Activated naive CD4-positive, alpha-beta T cell treated with anti-CD3 and anti-CD28 coated beads, Interleukin-2, amount 10 ng/mL, durations not matched to agents 7 days and 5 days (primary cell): ENCODE data around the gene ANO9.
A peak's percentile ranks its signal among the peaks of the same experiment; 100 is the strongest.
"Not testable (repeated sequence)": the region's sequence is repeated elsewhere in the genome, so short reads cannot be mapped to it uniquely, and the experiment has no call there.

Source experiments
- CTCF ChIA-PET: fragments of 350-600 bp; sonication (Branson Sonifier 250); formaldehyde crosslinking; loops from one replicate; lab custom pipeline; 2021; ENCODE audit warnings: antibody characterized with exemption; lab: Charles Lee
- DNase-seq: peaks from one replicate; pipeline ENCODE4 v3.0.0-alpha.2; 2020
- H3K27ac Mint-ChIP-seq: one replicate; pipeline ENCODE4 v1.8.0; 2021; ENCODE audit warnings: mild to moderate bottlenecking, moderate library complexity, mixed read lengths
- H3K27me3 Mint-ChIP-seq: one replicate; pipeline ENCODE4 v1.8.0; 2021; ENCODE audit warnings: mild to moderate bottlenecking, mixed read lengths
- H3K36me3 Mint-ChIP-seq: one replicate; pipeline ENCODE4 v1.8.0; 2021; ENCODE audit warnings: mixed read lengths
- H3K4me1 Mint-ChIP-seq: one replicate; pipeline ENCODE4 v1.8.0; 2021; ENCODE audit warnings: mixed read lengths
- H3K4me3 Mint-ChIP-seq: one replicate; pipeline ENCODE4 v1.8.0; 2021; ENCODE audit warnings: mild to moderate bottlenecking, moderate library complexity, mixed read lengths
- H3K9me3 Mint-ChIP-seq: one replicate; pipeline ENCODE4 v1.8.0; 2021; ENCODE audit warnings: mixed read lengths

ANO9 gene

GRCh38 chr11:440065-441042 is 1.5 kb downstream of the ANO9 start:
- Mint-ChIP-seq H3K4me3 (peak overlapping the region; percentile 74), H3K36me3 (peaks cover 5% of the 10 kb centered on the region), H3K4me1 (peaks cover 45% of the 10 kb centered on the region), H3K27ac (peak overlapping the region; percentile 42), H3K27me3 (peaks cover 24% of the 10 kb centered on the region), H3K9me3 (no peaks in the 10 kb centered on the region)
- DNase-seq: no peak
- CTCF ChIA-PET: interaction anchor here (1.1 to 1.7 kb wide), 3 partner anchors 8 to 78 kb away, joined by 6 to 11 read pairs (median 7); partner anchors contain the start of gene PTDSS2

- no peaks in the 10 kb centered on the region for H3K9me3 Mint-ChIP-seq
- no peak for DNase-seq
- H3K4me3 Mint-ChIP-seq: peak overlapping the region; percentile 53
Measured at GRCh38 chr11:439315-440064, 2.3 kb downstream of the ANO9 start.

GRCh38 chr11:438101-438844 is 3.5 kb downstream of the ANO9 start:
- Mint-ChIP-seq H3K36me3 (peaks cover 5% of the 10 kb centered on the region), H3K4me3 (no peak overlapping the region), H3K27ac (no peak overlapping the region), H3K27me3 (peaks cover 8% of the 10 kb centered on the region), H3K9me3 (no peaks in the 10 kb centered on the region), H3K4me1 (peaks cover 42% of the 10 kb centered on the region)
- CTCF ChIA-PET: no interaction called here
- no peak for DNase-seq

More at GRCh38 chr11:439315-440064, 2.3 kb downstream of the ANO9 start:
- Mint-ChIP-seq H3K27me3 (peaks cover 20% of the 10 kb centered on the region), H3K4me1 (peaks cover 45% of the 10 kb centered on the region), H3K36me3 (peaks cover 5% of the 10 kb centered on the region), H3K27ac (no peak overlapping the region)
- CTCF ChIA-PET: interaction anchor here (1.6 to 1.7 kb wide), 2 partner anchors 9 to 11 kb away, joined by 6 to 11 read pairs; partner anchors contain the start of gene PTDSS2

- Mint-ChIP-seq H3K27ac (no peak overlapping the region), H3K36me3 (peaks cover 9% of the 10 kb centered on the region), H3K27me3 (peaks cover 4% of the 10 kb centered on the region), H3K4me3 (no peak overlapping the region), H3K4me1 (peaks cover 42% of the 10 kb centered on the region), H3K9me3 (no peaks in the 10 kb centered on the region)
- CTCF ChIA-PET: no interaction called here
- no peak for DNase-seq
Measured at GRCh38 chr11:437228-437870, 4.5 kb downstream of the ANO9 start.

GRCh38 chr11:434999-435740 is 6.6 kb downstream of the ANO9 start:
- H3K9me3 Mint-ChIP-seq, DNase-seq, H3K27me3 Mint-ChIP-seq, H3K27ac Mint-ChIP-seq, H3K4me3 Mint-ChIP-seq, CTCF ChIA-PET: not testable (repeated sequence)
- Mint-ChIP-seq H3K36me3 (peaks cover 14% of the 10 kb centered on the region), H3K4me1 (peaks cover 28% of the 10 kb centered on the region)

- H3K27ac Mint-ChIP-seq: no peak overlapping the region
- CTCF ChIA-PET: no interaction called here
- peaks cover 21% of the 10 kb centered on the region for H3K4me1 Mint-ChIP-seq
- DNase-seq: no peak
- H3K36me3 Mint-ChIP-seq: peaks cover 15% of the 10 kb centered on the region
- H3K27me3 Mint-ChIP-seq: no peaks in the 10 kb centered on the region
- no peaks in the 10 kb centered on the region for H3K9me3 Mint-ChIP-seq
- H3K4me3 Mint-ChIP-seq: no peak overlapping the region
Measured at GRCh38 chr11:434496-434895, 7.3 kb downstream of the ANO9 start.

- Mint-ChIP-seq H3K4me3 (no peak overlapping the region), H3K27me3 (no peaks in the 10 kb centered on the region), H3K4me1 (peaks cover 16% of the 10 kb centered on the region), H3K36me3 (peaks cover 22% of the 10 kb centered on the region), H3K9me3 (no peaks in the 10 kb centered on the region), H3K27ac (no peak overlapping the region)
- no peak for DNase-seq
- CTCF ChIA-PET: no interaction called here
Measured at GRCh38 chr11:433641-434040, 8.2 kb downstream of the ANO9 start.

- peaks cover 24% of the 10 kb centered on the region for H3K36me3 Mint-ChIP-seq
- peaks cover 13% of the 10 kb centered on the region for H3K4me1 Mint-ChIP-seq
- H3K27me3 Mint-ChIP-seq: no peaks in the 10 kb centered on the region
- no peak overlapping the region for H3K27ac Mint-ChIP-seq
- H3K9me3 Mint-ChIP-seq: no peaks in the 10 kb centered on the region
- CTCF ChIA-PET: no interaction called here
- no peak for DNase-seq
- no peak overlapping the region for H3K4me3 Mint-ChIP-seq
Measured at GRCh38 chr11:433111-433510, 8.7 kb downstream of the ANO9 start.

GRCh38 chr11:432501-433100 is 9.2 kb downstream of the ANO9 start:
- Mint-ChIP-seq H3K9me3 (no peaks in the 10 kb centered on the region), H3K27ac (no peak overlapping the region), H3K36me3 (peaks cover 25% of the 10 kb centered on the region), H3K4me3 (no peak overlapping the region), H3K27me3 (no peaks in the 10 kb centered on the region), H3K4me1 (peaks cover 11% of the 10 kb centered on the region)
- CTCF ChIA-PET: no interaction called here
- no peak for DNase-seq

GRCh38 chr11:431921-432320 is 9.9 kb downstream of the ANO9 start:
- Mint-ChIP-seq H3K4me1 (peaks cover 4% of the 10 kb centered on the region), H3K27me3 (no peaks in the 10 kb centered on the region), H3K36me3 (peaks cover 23% of the 10 kb centered on the region), H3K9me3 (no peaks in the 10 kb centered on the region), H3K27ac (no peak overlapping the region), H3K4me3 (no peak overlapping the region)
- CTCF ChIA-PET: no interaction called here
- DNase-seq: no peak

GRCh38 chr11:429931-430456 is 11.8 kb downstream of the ANO9 start:
- peaks cover 24% of the 10 kb centered on the region for H3K36me3 Mint-ChIP-seq
- H3K27ac Mint-ChIP-seq: no peak overlapping the region
- H3K4me3 Mint-ChIP-seq: no peak overlapping the region
- H3K9me3 Mint-ChIP-seq: no peaks in the 10 kb centered on the region
- H3K4me1 Mint-ChIP-seq: no peaks in the 10 kb centered on the region
- no peak for DNase-seq
- CTCF ChIA-PET: no interaction called here
- H3K27me3 Mint-ChIP-seq: no peaks in the 10 kb centered on the region

GRCh38 chr11:429391-429790 is 12.4 kb downstream of the ANO9 start:
- no peak overlapping the region for H3K4me3 Mint-ChIP-seq
- no peak overlapping the region for H3K27ac Mint-ChIP-seq
- H3K27me3 Mint-ChIP-seq: no peaks in the 10 kb centered on the region
- peaks cover 28% of the 10 kb centered on the region for H3K36me3 Mint-ChIP-seq
- no peaks in the 10 kb centered on the region for H3K4me1 Mint-ChIP-seq
- CTCF ChIA-PET: no interaction called here
- H3K9me3 Mint-ChIP-seq: no peaks in the 10 kb centered on the region
- DNase-seq: no peak
